ENCODE data around the gene GALNTL6.

The GALNTL6 gene

DNA sequence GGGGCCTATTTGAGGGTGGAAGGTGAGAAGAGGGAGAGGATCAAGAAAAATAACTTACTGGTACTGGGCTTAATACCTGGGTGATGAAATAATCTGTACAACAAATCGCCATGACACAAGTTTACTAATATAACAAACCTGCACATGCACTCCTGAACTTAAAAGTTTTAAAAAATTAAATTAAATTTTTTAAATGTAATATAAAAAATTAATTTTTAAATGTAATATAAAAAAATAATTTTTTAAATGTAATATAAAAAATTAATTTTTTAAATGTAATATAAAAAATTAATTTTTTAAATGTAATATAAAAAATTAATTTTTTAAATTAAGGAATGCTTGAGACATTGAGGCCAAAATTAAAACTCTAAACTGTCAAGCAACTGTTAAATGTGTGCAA is 1231.1 kb downstream of the GALNTL6 start:
- DNase-seq (ENCODE audit: extremely low read depth, low read depth), result no peak
- TF ChIP-seq, protein P1, sequence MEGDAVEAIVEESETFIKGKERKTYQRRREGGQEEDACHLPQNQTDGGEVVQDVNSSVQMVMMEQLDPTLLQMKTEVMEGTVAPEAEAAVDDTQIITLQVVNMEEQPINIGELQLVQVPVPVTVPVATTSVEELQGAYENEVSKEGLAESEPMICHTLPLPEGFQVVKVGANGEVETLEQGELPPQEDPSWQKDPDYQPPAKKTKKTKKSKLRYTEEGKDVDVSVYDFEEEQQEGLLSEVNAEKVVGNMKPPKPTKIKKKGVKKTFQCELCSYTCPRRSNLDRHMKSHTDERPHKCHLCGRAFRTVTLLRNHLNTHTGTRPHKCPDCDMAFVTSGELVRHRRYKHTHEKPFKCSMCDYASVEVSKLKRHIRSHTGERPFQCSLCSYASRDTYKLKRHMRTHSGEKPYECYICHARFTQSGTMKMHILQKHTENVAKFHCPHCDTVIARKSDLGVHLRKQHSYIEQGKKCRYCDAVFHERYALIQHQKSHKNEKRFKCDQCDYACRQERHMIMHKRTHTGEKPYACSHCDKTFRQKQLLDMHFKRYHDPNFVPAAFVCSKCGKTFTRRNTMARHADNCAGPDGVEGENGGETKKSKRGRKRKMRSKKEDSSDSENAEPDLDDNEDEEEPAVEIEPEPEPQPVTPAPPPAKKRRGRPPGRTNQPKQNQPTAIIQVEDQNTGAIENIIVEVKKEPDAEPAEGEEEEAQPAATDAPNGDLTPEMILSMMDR (IDR thresholded peaks at IDR 0.05; ENCODE audit: low read depth, low read length), result no peak

DNA sequence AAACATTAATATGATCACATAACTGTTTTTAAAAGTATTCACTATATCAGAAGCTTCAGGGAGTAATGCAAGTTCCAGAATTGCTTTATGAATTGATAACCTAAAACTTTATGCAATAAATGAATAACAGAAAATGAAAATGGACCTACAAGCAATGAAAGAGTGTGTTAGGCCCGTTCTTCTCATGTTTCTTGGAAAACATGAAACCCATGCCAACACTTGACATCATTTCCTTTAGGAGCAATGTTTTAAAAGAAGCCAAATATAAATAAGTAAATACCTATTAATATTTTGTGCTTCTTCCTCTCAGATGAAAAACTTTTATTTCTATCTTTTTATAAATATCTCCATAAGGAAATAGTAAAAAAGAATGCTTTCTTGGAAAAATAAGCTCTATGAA is 1232.4 kb downstream of the GALNTL6 start:
- TF ChIP-seq, protein P1 (IDR thresholded peaks at IDR 0.05; ENCODE audit: low read depth, low read length), result no peak

DNA sequence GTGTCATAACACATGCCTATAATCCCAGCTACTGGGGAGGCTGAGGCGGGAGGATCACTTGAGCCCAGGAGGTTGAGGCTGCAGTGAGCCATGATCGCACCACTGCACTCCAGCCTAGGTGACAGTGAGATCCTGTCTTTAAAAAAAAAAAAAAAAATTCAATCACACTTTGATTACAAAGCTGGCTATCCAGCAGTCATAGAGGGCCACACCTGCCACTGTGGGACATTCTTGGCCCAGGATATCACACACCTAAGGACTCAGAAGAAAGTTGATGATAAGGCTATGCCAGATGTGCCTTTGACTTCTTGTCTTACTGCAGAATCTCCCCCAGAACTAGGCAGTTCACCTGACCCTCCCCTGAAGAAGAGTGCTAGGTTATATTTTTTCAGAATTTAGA is 1232.9 kb downstream of the GALNTL6 start:
- TF ChIP-seq, protein P1 (IDR thresholded peaks at IDR 0.05; ENCODE audit: low read depth, low read length), result no peak

More for the DNA sequence above, 1232.4 kb downstream of the GALNTL6 start:
- no peak for DNase-seq (ENCODE audit: extremely low read depth, low read depth)

DNA sequence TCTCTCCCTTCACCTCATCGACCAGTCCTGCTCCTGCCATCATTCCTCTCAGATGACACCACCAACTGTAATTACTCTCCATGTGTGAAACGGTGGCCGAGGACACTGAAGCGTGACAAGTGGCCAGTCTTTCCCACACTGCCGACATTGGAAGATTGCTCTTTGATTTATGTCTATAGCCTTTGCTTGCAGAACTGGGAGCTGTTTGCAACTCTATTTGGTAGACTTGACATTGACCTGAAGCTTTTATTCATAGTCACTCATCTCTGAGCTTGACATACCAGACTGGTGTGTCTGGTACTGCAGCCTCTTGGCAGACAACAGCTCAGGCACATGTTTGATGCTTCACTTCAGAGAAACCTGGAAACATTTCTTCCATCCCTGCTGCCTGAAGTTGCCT is 1233.6 kb downstream of the GALNTL6 start:
- no peak for DNase-seq (ENCODE audit: extremely low read depth, low read depth)
- TF ChIP-seq, protein P1 (IDR thresholded peaks at IDR 0.05; ENCODE audit: low read depth, low read length), result no peak

More for the DNA sequence above, 1232.9 kb downstream of the GALNTL6 start:
- DNase-seq (ENCODE audit: extremely low read depth, low read depth), result no peak

DNA sequence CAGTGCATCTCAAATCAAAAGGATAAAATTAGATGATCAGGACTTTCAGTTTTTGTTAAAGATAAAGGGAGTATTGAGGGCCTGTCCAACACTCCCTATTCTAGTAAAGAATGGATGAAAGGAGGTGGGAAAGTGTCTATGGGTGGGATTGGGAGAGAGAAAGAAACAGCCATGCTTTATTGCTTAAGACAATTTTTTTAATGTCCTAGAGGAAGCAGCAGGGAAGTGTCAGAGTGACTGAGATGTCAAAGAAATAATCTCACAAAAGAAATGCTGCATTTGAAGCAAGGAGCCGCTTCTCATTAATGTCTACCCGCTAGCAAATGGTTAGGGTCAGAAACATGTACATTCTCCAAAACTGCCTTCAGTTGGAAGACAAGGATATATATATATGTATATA is 1238.0 kb downstream of the GALNTL6 start:
- TF ChIP-seq, protein P1 (IDR thresholded peaks at IDR 0.05; ENCODE audit: low read depth, low read length), result no peak
- no peak for DNase-seq (ENCODE audit: extremely low read depth, low read depth)

DNA sequence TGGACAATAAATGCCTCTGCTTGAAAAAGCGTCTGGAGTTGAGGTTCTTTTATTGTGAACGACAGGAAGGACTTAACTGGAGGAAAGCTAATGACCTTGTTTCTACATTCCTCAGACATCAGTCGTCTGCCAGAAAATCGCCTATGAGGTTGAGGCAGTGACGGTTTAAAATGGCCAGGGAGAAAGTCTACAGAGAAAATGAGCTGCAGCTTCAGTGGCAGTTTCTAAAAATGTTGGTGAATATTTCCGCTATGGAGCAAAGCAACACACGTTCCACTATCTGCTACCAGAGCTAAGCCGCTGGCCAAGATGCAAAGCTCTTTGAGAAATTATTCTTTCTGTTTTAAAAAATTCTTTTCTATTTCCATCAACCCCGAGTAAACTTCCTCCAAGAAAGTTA is 1238.5 kb downstream of the GALNTL6 start:
- TF ChIP-seq, protein P1 (IDR thresholded peaks at IDR 0.05; ENCODE audit: low read depth, low read length), result no peak
- DNase-seq (ENCODE audit: extremely low read depth, low read depth), result no peak

DNA sequence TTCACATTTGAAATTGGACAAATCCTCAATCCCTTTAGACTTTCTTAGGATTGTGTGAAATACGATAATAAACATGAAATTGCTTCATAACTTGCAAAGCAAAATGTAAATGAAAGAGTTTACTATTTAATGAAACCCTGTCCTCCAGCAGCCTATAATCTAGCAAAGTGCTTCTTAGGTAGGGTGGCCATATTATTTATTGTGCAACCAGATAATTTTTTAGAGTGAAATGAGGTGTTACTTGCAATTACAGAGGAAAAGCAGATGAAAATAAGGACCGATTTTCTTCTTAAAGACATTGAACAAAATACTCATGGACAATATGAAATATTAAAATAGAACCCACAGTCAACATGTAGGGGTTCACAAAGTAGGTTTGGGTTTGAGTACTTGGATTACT is 1239.2 kb downstream of the GALNTL6 start:
- DNase-seq (ENCODE audit: extremely low read depth, low read depth), result no peak
- TF ChIP-seq, protein P1 (IDR thresholded peaks at IDR 0.05; ENCODE audit: low read depth, low read length), result no peak

All from AG09319 (cell line).